ENCODE measurements around the gene ASB16.
A peak's percentile ranks its signal among the peaks of the same experiment; 100 is the strongest.
"Not testable (repeated sequence)": the region's sequence is repeated elsewhere in the genome, so short reads cannot be mapped to it uniquely, and the experiment has no call there.

Gene ASB16

GRCh38 chr17:44170499-44171201, at the start of gene ASB16:
Gene ASB16 (plus strand): TSS chr17:44170704. CDS start chr17:44170790, 86 bp downstream.
- DNase-seq (ENCODE audit: low read depth in 2 of 2): no peak

- DNase-seq (ENCODE audit: low read depth in 2 of 2): no peak
These were observed 49.5 kb upstream of the ASB16 start for GRCh38 chr17:44120851-44121605.

GRCh38 chr17:44121997-44122815, 48.3 kb upstream of the ASB16 start:
- DNase-seq (ENCODE audit: low read depth in 2 of 2): no peak

GRCh38 chr17:44122816-44123355, 47.6 kb upstream of the ASB16 start:
- no peak for DNase-seq (ENCODE audit: low read depth in 2 of 2)

- DNase-seq (ENCODE audit: low read depth in 2 of 2): peak; percentile 94
These were observed 47.0 kb upstream of the ASB16 start, which contains the start of gene HDAC5 for GRCh38 chr17:44123356-44124117. Gene HDAC5 (minus strand): TSS chr17:44123641. CDS start chr17:44117515, 6,126 bp downstream.

- no peak for DNase-seq (ENCODE audit: low read depth in 2 of 2)
These were observed 46.4 kb upstream of the ASB16 start for GRCh38 chr17:44124118-44124438.

GRCh38 chr17:44128383-44128782, 42.1 kb upstream of the ASB16 start:
- DNase-seq (ENCODE audit: low read depth in 2 of 2): no peak

GRCh38 chr17:44130693-44131349, 39.7 kb upstream of the ASB16 start:
- no peak for DNase-seq (ENCODE audit: low read depth in 2 of 2)

GRCh38 chr17:44131372-44131771, 39.1 kb upstream of the ASB16 start:
- not testable (repeated sequence) for DNase-seq (ENCODE audit: low read depth in 2 of 2)

- DNase-seq (ENCODE audit: low read depth in 2 of 2): no peak
These were observed 38.2 kb upstream of the ASB16 start for GRCh38 chr17:44132275-44132821.

- DNase-seq (ENCODE audit: low read depth in 2 of 2): no peak
These were observed 36.5 kb upstream of the ASB16 start for GRCh38 chr17:44133918-44134476.

- no peak for DNase-seq (ENCODE audit: low read depth in 2 of 2)
These were observed 35.5 kb upstream of the ASB16 start for GRCh38 chr17:44134752-44135568.

GRCh38 chr17:44137891-44138709, 32.4 kb upstream of the ASB16 start:
- DNase-seq (ENCODE audit: low read depth in 2 of 2): peak; percentile 66 to 67

GRCh38 chr17:44143921-44144320, 26.6 kb upstream of the ASB16 start:
- DNase-seq (ENCODE audit: low read depth in 2 of 2): not testable (repeated sequence)

GRCh38 chr17:44144966-44145739, 25.4 kb upstream of the ASB16 start:
- no peak for DNase-seq (ENCODE audit: low read depth in 2 of 2)

- DNase-seq (ENCODE audit: low read depth in 2 of 2): no peak
These were observed 23.8 kb upstream of the ASB16 start for GRCh38 chr17:44146375-44147346.
